ENCODE measurements around the gene RPL37. TPM values are rescaled to one million over a fixed set of nuclear protein-coding genes. Genes with fewer than 3 reads are reported as not detected.
"Not testable (repeated sequence)": the region's sequence is repeated elsewhere in the genome, so short reads cannot be mapped to it uniquely, and the experiment has no call there.

The RPL37 gene
- total RNA-seq (1,000 to 10,000 TPM; 1,652 to 1,731 TPM), polyA plus RNA-seq (1,994 TPM)

- peaks cover 38% of the 10 kb centered on the region for H3K36me3 ChIP-seq (ENCODE audit: insufficient read depth, low read length)
- Mint-ChIP-seq H3K27ac (peak within 1 kb of the TSS; percentile 94 to 100 (median 99)), H3K36me3 (peaks cover 11 to 52% (median 15%) of the 10 kb centered on the region in 3 donors), H3K4me3 (peak within 1 kb of the TSS; percentile 95 to 99 (median 98)), H3K4me1 (peaks cover 41 to 55% (median 54%) of the 10 kb centered on the region in 3 donors), H3K9me3 (peaks cover 0 to 4% (median 0%) of the 10 kb centered on the region in 5 donors), H3K27me3 (peaks cover 0 to 2% of the 10 kb centered on the region in 2 donors)
- no peaks in the 10 kb centered on the region for H3K27me3 ChIP-seq (ENCODE audit: insufficient read depth, low read length, poor library complexity, severe bottlenecking)
- peak within 1 kb of the TSS; percentile 98 for H3K27ac ChIP-seq (ENCODE audit: low read depth, low read length)
- CTCF ChIA-PET: no interaction called here
- POLR2A ChIA-PET: interaction anchor here (1.0 to 1.1 kb wide), 2 partner anchors 21 to 80 kb away, joined by 3 read pairs; no protein-coding TSS in a partner anchor
- peaks cover 33% of the 10 kb centered on the region for H3K4me1 ChIP-seq (ENCODE audit: insufficient read depth, low read length)
- H3K4me3 ChIP-seq (ENCODE audit: low read length): peak within 1 kb of the TSS; percentile 99
- no peaks in the 10 kb centered on the region for H3K9me3 ChIP-seq (ENCODE audit: low read length)
- DNase-seq: peak; percentile 82 to 94 (median 88)
Observed at GRCh38 chr5:40834849-40835787, at the start of gene RPL37. TSS of gene RPL37 (minus strand) at chr5:40835222. CDS start at chr5:40835185, 37 bp downstream.

DNA sequence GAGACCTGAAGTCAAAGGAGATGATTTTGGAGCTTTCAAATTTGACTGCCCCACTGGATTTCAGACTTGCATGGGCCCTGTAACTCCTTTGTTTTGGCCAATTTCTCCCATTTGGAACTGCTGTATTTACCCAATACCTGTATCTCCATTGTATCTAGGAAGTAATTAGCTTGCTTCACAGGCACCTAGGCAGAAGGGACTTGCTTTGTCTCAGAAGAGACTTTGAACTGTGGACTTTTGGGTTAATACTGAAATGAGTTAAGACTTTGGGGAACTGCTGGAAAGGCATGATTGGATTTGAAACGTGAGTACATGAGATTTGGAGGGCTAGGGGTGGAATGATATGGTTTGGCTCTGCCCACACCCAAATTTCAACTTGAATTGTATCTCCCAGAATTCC, 48.0 kb upstream of the RPL37 start:
- H3K4me3 Mint-ChIP-seq; POLR2A ChIA-PET; H3K36me3 ChIP-seq (ENCODE audit: insufficient read depth, low read length); CTCF ChIA-PET; H3K27ac Mint-ChIP-seq; H3K9me3 ChIP-seq (ENCODE audit: low read length); H3K27me3 ChIP-seq (ENCODE audit: insufficient read depth, low read length, poor library complexity, severe bottlenecking); H3K4me3 ChIP-seq (ENCODE audit: low read length); DNase-seq; H3K4me1 Mint-ChIP-seq; H3K9me3 Mint-ChIP-seq; H3K4me1 ChIP-seq (ENCODE audit: insufficient read depth, low read length); H3K36me3 Mint-ChIP-seq; H3K27ac ChIP-seq (ENCODE audit: low read depth, low read length): not testable (repeated sequence)
- H3K27me3 Mint-ChIP-seq: peaks cover 1 to 14% of the 10 kb centered on the region in 2 donors

GRCh38 chr5:40882291-40882690, 47.3 kb upstream of the RPL37 start:
- POLR2A ChIA-PET: no interaction called here
- CTCF ChIA-PET: no interaction called here

DNA sequence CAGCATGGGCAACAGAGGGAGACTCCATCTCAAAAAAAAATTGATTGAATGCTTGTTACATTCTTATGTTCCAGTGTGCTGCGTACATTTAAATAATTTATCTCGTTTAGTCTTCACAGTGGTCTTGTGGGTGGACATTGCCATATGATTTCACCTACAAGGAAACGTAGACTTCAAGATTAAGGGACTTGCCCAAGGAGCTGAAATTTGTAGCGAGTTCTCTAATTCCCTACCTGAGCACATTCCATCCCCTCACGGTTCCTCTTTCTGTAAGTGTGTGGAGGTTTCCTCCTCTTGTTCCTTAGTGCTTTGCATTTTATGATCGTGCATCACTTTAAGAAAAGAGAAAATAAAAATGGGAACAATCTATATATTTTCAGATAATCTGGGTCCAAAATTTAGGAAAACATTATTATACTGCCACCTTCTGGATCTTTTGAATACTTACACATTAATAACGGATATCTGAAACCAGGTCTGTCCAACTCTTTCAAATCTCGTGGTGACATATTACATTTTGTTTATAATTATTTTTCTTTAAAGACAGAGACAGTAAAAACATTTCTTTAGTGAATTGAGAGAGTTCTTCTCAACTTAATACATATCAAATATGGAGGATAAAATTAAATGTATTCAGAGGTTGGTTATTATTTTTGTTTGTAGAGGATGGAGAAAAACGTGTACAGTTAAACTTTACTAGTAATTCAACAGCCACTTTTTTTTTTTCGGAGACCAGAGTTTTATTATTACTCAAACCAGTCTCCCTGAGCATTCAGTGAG, 44.3 kb upstream of the RPL37 start:
- Histone ChIP-seq H3K36me3 (ENCODE audit: insufficient read depth, low read length) (no peaks in the 10 kb centered on the region), H3K4me1 (ENCODE audit: insufficient read depth, low read length) (no peaks in the 10 kb centered on the region), H3K27me3 (ENCODE audit: insufficient read depth, low read length, poor library complexity, severe bottlenecking) (no peaks in the 10 kb centered on the region), H3K9me3 (ENCODE audit: low read length) (no peaks in the 10 kb centered on the region), H3K27ac (ENCODE audit: low read depth, low read length) (no peak overlapping the region), H3K4me3 (ENCODE audit: low read length) (no peak overlapping the region)
- H3K9me3 Mint-ChIP-seq: peaks cover 0 to 4% (median 0%) of the 10 kb centered on the region in 5 donors
- POLR2A ChIA-PET: no interaction called here
- H3K4me1 Mint-ChIP-seq: peaks cover 0 to 6% (median 0%) of the 10 kb centered on the region in 3 donors
- peaks cover 1 to 25% of the 10 kb centered on the region in 2 donors for H3K27me3 Mint-ChIP-seq
- H3K27ac Mint-ChIP-seq: no peak overlapping the region
- peaks cover 0 to 2% (median 0%) of the 10 kb centered on the region in 3 donors for H3K36me3 Mint-ChIP-seq
- peak in 2 of 5 donors; percentile 10 to 31 for DNase-seq
- no peak overlapping the region for H3K4me3 Mint-ChIP-seq
- CTCF ChIA-PET: interaction anchor here (1.0 to 1.4 kb wide), 3 partner anchors 930 to 1166 kb away, joined by 3 to 4 read pairs (median 3); no protein-coding TSS in a partner anchor

More at GRCh38 chr5:40882291-40882690, 47.3 kb upstream of the RPL37 start:
- H3K9me3 Mint-ChIP-seq: peaks cover 0 to 2% (median 0%) of the 10 kb centered on the region in 5 donors
- H3K27ac Mint-ChIP-seq: no peak overlapping the region
- no peaks in the 10 kb centered on the region for H3K9me3 ChIP-seq (ENCODE audit: low read length)
- no peak for DNase-seq
- H3K4me1 Mint-ChIP-seq: peaks cover 0 to 6% (median 0%) of the 10 kb centered on the region in 3 donors
- H3K4me3 Mint-ChIP-seq: no peak overlapping the region
- peaks cover 1 to 14% of the 10 kb centered on the region in 2 donors for H3K27me3 Mint-ChIP-seq
- no peak overlapping the region for H3K4me3 ChIP-seq (ENCODE audit: low read length)
- H3K27me3 ChIP-seq (ENCODE audit: insufficient read depth, low read length, poor library complexity, severe bottlenecking): no peaks in the 10 kb centered on the region
- H3K36me3 ChIP-seq (ENCODE audit: insufficient read depth, low read length): no peaks in the 10 kb centered on the region
- H3K36me3 Mint-ChIP-seq: no peaks in the 10 kb centered on the region
- no peaks in the 10 kb centered on the region for H3K4me1 ChIP-seq (ENCODE audit: insufficient read depth, low read length)
- H3K27ac ChIP-seq (ENCODE audit: low read depth, low read length): no peak overlapping the region

DNA sequence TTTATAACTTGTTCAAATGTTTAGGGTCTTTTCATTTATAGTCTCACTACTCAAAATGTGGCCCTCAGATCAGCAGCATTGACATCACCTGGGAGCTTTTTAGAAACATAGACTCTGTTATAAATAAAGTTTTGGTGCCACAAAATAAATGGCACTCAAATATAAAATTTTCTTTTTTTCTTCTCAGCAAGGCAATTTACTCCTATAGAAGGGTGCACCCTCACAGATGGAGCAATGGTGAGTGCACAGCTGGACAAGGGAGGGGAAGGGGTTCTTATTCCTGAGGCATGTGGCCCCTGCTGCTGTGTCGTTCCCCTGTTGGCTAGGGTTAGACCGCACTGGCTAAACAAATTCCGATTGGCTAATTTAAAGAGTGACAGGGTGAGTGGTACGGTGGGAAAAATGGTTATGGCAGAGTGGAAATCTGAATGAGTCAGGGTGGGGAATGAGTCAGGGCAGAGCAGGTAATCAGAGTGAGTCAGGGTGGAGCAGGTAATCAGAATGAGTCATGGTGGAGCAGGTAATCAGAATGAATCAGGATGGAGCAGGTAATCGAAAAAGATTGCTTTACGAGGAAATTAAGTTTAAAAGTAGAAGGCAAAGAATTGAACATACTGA, 42.5 kb upstream of the RPL37 start:
- no peaks in the 10 kb centered on the region for H3K27me3 ChIP-seq (ENCODE audit: insufficient read depth, low read length, poor library complexity, severe bottlenecking)
- ChIA-PET CTCF (no interaction called here), POLR2A (no interaction called here)
- no peak overlapping the region for H3K4me3 ChIP-seq (ENCODE audit: low read length)
- no peaks in the 10 kb centered on the region for H3K4me1 ChIP-seq (ENCODE audit: insufficient read depth, low read length)
- Mint-ChIP-seq H3K9me3 (peaks cover 0 to 4% (median 0%) of the 10 kb centered on the region in 5 donors), H3K4me3 (no peak overlapping the region), H3K27me3 (peaks cover 3 to 28% of the 10 kb centered on the region in 2 donors), H3K36me3 (peaks cover 0 to 4% (median 0%) of the 10 kb centered on the region in 3 donors), H3K4me1 (peaks cover 0 to 6% (median 0%) of the 10 kb centered on the region in 3 donors), H3K27ac (peak overlapping the region in 1 of 8 donors; percentile 51)
- H3K9me3 ChIP-seq (ENCODE audit: low read length): no peaks in the 10 kb centered on the region
- DNase-seq: no peak
- no peak overlapping the region for H3K27ac ChIP-seq (ENCODE audit: low read depth, low read length)
- no peaks in the 10 kb centered on the region for H3K36me3 ChIP-seq (ENCODE audit: insufficient read depth, low read length)

DNA sequence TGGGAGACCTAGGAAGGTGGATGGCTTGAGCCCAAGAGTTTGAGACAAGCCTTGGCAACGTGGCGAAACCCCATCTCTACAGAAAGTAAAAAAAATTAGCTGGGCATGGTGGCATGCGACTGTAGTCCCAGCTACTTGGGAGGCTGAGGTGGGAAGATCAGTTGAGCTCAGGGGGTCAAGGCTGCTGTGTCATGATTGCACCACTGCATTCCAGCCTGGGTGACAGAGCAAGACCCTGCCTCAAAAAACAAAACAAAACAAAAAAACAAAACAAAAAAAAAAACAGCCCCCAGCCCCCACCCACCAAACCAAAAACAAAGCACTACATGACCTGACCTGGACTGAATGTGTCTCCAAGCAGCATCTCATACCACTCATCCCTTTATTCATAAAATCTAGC, 40.9 kb upstream of the RPL37 start:
- ChIA-PET CTCF (no interaction called here), POLR2A (no interaction called here)
- H3K27ac Mint-ChIP-seq: no peak overlapping the region
- peaks cover 0 to 6% (median 0%) of the 10 kb centered on the region in 3 donors for H3K4me1 Mint-ChIP-seq
- H3K27ac ChIP-seq (ENCODE audit: low read depth, low read length): no peak overlapping the region
- no peak overlapping the region for H3K4me3 Mint-ChIP-seq
- H3K4me3 ChIP-seq (ENCODE audit: low read length): no peak overlapping the region
- H3K27me3 Mint-ChIP-seq: peaks cover 4 to 27% of the 10 kb centered on the region in 2 donors
- H3K27me3 ChIP-seq (ENCODE audit: insufficient read depth, low read length, poor library complexity, severe bottlenecking): no peaks in the 10 kb centered on the region
- H3K36me3 ChIP-seq (ENCODE audit: insufficient read depth, low read length): no peaks in the 10 kb centered on the region
- H3K36me3 Mint-ChIP-seq: peaks cover 0 to 4% (median 0%) of the 10 kb centered on the region in 3 donors
- peaks cover 0 to 4% (median 0%) of the 10 kb centered on the region in 5 donors for H3K9me3 Mint-ChIP-seq
- H3K9me3 ChIP-seq (ENCODE audit: low read length): no peaks in the 10 kb centered on the region
- H3K4me1 ChIP-seq (ENCODE audit: insufficient read depth, low read length): no peaks in the 10 kb centered on the region
- no peak for DNase-seq

DNA sequence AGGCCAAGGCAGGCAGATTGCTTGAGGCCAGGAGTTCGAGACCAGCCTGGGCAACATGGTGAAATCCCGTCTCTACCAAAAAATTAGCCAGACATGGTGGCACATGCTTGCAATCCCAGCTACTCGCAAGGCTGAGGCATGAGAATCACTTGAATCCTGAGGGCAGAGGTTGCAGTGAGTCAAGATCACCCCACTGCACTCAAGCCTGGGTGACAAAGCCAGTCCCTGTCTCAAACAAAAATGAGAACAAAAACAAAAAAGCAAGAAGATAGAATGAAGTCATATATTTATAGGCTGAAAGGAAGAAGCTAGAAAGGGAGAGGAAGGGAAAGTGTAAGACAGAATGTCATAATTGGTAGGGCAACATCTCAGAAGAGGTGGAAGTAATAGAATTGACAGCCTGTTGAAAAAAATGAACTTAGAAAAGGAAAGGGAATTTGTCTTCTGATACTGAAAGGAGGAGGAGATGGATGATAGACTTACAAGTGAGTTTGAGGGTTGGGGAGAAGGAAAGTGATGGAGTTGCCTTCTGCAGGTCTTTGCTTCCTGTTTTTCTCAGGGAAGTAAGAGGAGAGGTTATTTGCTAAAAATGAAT, 38.4 kb upstream of the RPL37 start:
- CTCF ChIA-PET: no interaction called here
- POLR2A ChIA-PET: no interaction called here
- H3K9me3 Mint-ChIP-seq: peaks cover 0 to 4% (median 0%) of the 10 kb centered on the region in 5 donors

More for the DNA sequence above, 38.4 kb upstream of the RPL37 start:
- H3K4me1 Mint-ChIP-seq: no peaks in the 10 kb centered on the region
- peaks cover 0 to 4% (median 0%) of the 10 kb centered on the region in 3 donors for H3K36me3 Mint-ChIP-seq
- no peaks in the 10 kb centered on the region for H3K36me3 ChIP-seq (ENCODE audit: insufficient read depth, low read length)
- no peak overlapping the region for H3K27ac ChIP-seq (ENCODE audit: low read depth, low read length)
- peaks cover 3 to 31% of the 10 kb centered on the region in 2 donors for H3K27me3 Mint-ChIP-seq
- no peak overlapping the region for H3K27ac Mint-ChIP-seq
- no peak overlapping the region for H3K4me3 Mint-ChIP-seq
- DNase-seq: no peak
- H3K4me1 ChIP-seq (ENCODE audit: insufficient read depth, low read length): no peaks in the 10 kb centered on the region
- no peak overlapping the region for H3K4me3 ChIP-seq (ENCODE audit: low read length)
- no peaks in the 10 kb centered on the region for H3K9me3 ChIP-seq (ENCODE audit: low read length)
- H3K27me3 ChIP-seq (ENCODE audit: insufficient read depth, low read length, poor library complexity, severe bottlenecking): no peaks in the 10 kb centered on the region
